ENCODE data around the gene ARMCX2.

DNA sequence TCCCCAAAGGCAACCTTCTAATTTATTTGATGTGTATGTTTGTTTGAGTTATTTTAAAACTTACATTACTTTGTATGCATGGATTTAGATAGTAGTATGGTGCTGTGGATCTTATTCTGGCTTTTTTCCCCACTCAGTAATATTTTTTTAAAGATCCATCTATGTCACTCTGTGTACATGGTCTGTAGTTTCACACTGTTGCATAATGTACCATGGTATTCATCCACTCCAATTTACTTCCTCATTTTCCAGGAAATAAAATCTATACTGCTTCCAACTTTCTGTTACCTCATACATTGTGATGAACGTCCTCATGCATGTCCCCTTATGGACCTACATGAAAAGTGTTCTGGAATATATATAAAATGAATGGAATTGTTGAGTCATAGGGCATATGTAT lies 17.6 kb downstream of the ARMCX2 start:
- no peak for TF ChIP-seq TAF1 (IDR thresholded peaks at IDR 0.05; ENCODE audit: low read depth)
- TF ChIP-seq, protein P1, sequence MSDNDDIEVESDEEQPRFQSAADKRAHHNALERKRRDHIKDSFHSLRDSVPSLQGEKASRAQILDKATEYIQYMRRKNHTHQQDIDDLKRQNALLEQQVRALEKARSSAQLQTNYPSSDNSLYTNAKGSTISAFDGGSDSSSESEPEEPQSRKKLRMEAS (IDR thresholded peaks at IDR 0.05) = no peak
- no peak for TF ChIP-seq TCF12 (IDR thresholded peaks at IDR 0.05; ENCODE audit: low read depth)
- TF ChIP-seq EP300 (IDR thresholded peaks at IDR 0.05; ENCODE audit: borderline replicate concordance) = no peak
- no peak for TF ChIP-seq NFIC (IDR thresholded peaks at IDR 0.05)
- TF ChIP-seq CEBPB (IDR thresholded peaks at IDR 0.05) = no peak

Data from Ishikawa (cell line).